Astrocyte of the hippocampus (primary cell): ENCODE measurements around the gene RASGEF1B.

ENCODE experiments used
- DNase-seq: peaks from one replicate; pipeline ENCODE4 v3.0.0; 2011; ENCODE audit warnings: low read depth, low spot score

Gene RASGEF1B

GRCh38 chr4:81471588-81472280 is at the start of gene RASGEF1B:
TSS of gene RASGEF1B (minus strand) at chr4:81471907. CDS start at chr4:81459508, 12,399 bp downstream.
- peak; percentile 85 for DNase-seq

DNA sequence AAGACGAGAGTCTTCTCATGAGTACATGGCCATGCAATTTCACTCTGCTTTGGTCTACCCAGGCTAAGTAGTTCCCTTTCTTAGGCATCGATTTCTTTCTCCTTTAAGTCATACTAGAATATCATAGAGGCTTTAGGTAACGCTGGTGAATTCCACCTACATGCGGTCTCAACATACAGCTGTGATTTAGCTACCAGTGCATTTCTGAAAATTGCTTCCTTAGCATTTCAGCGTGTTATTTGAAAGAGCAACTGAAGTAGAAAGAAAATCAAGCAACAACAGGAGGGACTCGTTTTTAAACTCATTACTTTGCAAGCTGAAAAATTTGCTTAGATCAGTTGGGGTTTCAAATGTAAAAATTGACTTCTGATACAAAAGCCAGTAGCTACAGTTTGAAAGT is 48.1 kb upstream of the RASGEF1B start:
- no peak for DNase-seq

GRCh38 chr4:81519427-81519773 is 47.7 kb upstream of the RASGEF1B start:
- no peak for DNase-seq

GRCh38 chr4:81518762-81519426 is 47.2 kb upstream of the RASGEF1B start:
- DNase-seq = no peak

- no peak for DNase-seq
These were observed 44.5 kb upstream of the RASGEF1B start for GRCh38 chr4:81516241-81516640.

DNA sequence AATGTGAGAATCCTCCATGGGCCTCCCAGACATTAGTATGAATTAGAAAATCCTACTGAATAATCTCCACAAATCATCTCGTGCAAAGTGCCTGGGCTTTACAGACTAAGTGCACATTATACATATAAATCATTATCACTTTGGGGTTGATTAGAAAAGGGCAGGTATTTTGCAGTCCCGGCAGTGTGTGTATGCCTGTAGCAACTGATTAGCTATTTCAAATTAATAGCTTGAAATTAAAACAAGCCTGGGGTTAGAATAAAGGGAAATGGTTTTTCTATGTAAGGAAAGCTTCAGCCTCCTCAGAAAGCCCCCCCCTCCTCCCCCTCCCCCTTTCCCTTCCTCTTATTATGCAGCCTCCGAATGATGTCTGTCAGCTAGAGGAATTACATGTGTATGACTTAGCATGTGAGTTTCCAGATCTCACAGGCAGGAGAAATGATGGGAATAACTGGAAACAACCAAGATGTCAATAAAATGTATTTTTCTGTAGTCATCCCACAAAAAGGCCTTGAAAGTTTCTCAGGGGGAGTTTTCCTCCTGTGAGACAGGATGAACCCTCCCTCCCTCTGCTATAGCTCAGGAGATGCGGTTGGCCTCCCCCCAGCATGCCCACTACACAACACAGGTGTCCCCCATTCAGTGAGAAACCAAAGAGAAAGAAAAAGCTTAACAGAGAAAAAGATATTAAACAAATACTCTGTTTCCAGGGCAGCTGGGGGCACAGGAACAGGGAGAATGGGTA is 41.2 kb upstream of the RASGEF1B start:
- DNase-seq = no peak

DNA sequence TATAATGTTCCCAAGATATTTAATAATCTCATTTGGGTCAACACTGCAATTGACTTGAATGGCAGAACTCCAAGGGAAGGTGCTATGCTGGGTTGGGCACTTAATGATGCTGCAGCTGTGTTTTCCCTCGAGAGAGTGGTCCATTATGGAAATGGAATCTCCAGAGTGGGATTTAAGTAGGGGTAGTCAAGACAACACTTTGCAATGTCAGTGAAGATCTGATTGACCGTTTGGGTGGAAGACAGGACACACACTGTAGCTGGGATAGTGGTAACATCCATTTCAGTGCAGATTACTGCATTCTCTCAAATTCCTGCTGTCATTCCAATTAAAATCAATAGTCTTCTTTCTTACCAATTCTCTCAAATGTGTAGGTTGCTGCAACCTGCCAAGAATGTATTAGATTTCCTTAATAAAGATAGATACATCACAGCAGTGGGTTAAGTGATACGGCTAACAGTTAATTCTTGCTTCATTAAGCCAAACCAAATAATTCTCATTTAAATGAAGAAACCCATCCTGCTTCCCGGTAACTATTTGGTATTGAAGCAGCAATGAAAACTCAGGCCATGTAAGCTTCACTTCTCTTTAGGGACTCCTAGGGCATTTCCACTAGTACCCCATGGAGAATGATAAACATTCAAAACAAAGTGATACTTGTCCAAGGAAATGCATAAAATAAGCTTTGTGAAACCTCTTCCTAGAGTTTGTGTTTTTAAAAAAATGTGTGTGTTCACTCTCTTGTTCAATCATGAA is 40.5 kb upstream of the RASGEF1B start:
- no peak for DNase-seq

DNA sequence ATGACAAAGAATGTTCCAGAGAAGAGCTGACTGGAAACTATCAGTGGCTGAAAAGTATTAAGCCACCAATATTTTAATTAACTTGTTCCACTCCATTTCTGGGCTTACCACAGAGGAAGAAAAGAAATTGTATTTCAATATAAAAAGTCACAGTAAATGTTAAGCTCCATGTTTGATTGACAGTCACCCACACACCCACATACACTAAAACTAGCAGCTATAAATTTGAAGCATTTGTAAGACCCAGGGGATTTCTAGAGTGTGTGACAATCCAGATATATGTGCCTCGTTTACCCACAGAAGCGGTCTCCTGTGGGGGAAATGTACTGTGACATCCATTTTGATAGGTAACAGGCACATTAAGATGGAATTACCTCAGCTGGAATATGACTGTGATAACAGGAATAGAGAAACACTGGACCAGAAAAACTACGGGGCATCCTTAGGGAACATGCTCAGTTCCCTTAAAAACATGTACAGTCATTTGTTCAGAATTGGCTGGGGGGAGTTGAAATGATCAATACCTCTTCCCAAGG is 39.0 kb upstream of the RASGEF1B start:
- no peak for DNase-seq

GRCh38 chr4:81509822-81510221 is 38.1 kb upstream of the RASGEF1B start:
- DNase-seq = no peak

DNA sequence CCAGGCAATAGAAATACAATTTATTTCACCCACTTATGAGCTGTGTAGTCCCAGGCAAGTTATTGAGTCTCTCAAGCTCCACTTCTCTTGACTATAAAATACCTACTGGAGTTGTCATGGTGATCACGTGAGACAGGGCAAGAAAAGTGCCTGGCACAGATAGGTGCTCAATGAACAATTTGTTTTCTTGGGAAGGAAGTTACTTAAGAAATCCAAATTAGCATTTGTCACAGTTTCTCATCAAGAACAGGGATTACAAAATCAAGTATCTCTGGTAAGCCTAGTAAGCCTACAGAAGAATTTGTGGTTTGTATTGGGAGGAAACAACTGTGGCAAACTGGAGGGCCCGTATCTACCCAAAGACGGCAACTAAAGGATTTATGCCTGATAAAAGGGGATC is 37.5 kb upstream of the RASGEF1B start:
- DNase-seq = no peak

DNA sequence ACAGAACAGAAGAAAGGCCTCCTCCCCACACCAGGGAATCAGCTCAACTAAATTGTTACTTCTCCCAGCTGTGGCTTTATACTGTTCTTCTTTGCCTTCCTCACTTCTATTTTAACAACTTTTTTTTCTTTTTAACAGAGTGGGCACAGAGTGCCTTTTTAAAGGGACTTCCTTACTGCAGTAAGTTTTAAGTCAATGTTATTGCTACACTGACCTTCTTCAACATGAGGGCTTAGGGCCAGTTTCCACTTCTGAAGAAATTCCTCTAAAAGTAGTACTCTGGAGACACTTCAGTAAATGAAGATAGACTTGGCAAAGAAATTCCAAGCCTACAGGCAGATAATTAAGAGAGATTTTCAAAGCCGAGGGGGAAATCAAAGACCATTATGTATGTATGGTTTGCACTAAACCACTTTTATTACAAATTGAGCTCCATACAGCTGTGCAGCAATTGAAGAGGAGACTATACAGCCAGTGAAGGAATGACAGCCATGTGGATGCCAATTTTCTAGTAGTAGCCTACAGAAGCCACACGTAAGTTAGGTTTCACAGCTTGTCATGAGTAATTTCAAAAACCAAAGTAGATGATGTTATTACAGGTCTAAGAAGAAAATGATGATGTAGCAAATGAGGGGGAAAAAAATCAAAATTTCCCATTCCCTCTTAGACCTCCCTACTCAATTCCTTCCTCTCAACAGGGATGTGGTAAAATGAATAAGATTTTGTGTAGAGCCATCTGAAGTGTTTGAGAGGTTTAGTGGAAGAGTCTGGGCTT is 36.9 kb upstream of the RASGEF1B start:
- DNase-seq = no peak

DNA sequence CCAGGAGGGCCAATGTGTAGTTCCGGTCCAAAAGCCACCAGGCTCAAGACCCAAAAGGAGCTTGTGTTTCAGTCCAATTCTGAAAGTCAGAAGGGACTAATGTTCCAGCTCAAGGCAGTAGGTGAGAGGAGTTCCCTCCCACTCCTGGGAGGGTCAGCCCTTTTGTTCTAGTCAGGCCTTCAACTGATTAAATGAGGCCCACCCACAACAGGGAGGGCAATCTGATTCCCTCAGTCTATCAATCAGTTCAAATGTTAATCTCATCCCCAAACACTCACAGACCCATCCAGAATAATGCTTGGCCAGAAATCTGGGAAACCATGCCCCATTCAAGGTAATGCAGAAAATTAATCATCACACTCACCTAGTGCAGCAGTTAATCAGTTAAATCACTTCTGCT is 35.8 kb upstream of the RASGEF1B start:
- no peak for DNase-seq

- no peak for DNase-seq
These were observed 35.0 kb upstream of the RASGEF1B start for GRCh38 chr4:81506731-81507130.

DNA sequence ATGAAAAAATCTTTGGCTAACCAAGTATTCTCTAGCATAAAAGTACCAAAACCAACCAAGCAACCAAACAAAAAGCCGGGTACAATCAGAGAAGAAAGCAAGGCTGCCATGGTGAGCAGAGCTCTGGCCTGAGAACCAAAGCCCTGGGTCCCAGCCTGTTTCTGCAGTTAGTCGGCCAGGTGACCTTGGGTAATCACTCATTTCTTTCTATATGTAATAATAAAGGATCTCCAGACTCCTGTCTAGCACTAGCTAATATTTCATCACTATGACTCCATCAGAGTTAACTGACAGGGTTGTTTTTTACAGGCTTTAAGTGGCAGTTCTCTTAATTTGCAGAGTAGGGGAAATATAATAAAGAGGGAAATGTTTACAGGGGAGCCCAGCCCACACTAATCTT is 34.0 kb upstream of the RASGEF1B start:
- no peak for DNase-seq

- no peak for DNase-seq
These were observed 33.4 kb upstream of the RASGEF1B start for GRCh38 chr4:81505004-81505598.

- no peak for DNase-seq
These were observed 32.7 kb upstream of the RASGEF1B start for GRCh38 chr4:81504112-81505003.

- DNase-seq = no peak
These were observed 31.9 kb upstream of the RASGEF1B start for GRCh38 chr4:81503586-81503985.

GRCh38 chr4:81502564-81502963 is 30.9 kb upstream of the RASGEF1B start:
- DNase-seq = no peak

- peak; percentile 47 for DNase-seq
These were observed 28.1 kb upstream of the RASGEF1B start for GRCh38 chr4:81499840-81500239.
